Mesendoderm (in vitro differentiated cells): Measurements from ENCODE around the gene LAMTOR4.

Experiments
- DNase-seq: peaks from one replicate; pipeline ENCODE4 v3.0.0; 2013
- H2AK5ac ChIP-seq: 2 replicates; pipeline ENCODE4 v1.6.1; 2013; ENCODE audit warnings: low read length, inconsistent platforms
- H2BK120ac ChIP-seq: 2 replicates; pipeline ENCODE4 v1.6.1; 2013; ENCODE audit warnings: low read depth, mild to moderate bottlenecking, low read length, moderate library complexity, mixed read lengths
- H2BK15ac ChIP-seq: replicated peaks from 2 replicates; pipeline ENCODE4 v1.6.1; 2013; ENCODE audit warnings: low read depth, mild to moderate bottlenecking, moderate library complexity
- H2BK5ac ChIP-seq: 2 replicates; pipeline ENCODE4 v1.6.1; 2013; ENCODE audit warnings: low read length, inconsistent platforms
- H3K18ac ChIP-seq: 2 replicates; pipeline ENCODE4 v1.6.1; 2013; ENCODE audit warnings: mild to moderate bottlenecking, low read length, mixed read lengths
- H3K23ac ChIP-seq: one replicate; pipeline ENCODE4 v1.6.1; 2013; ENCODE audit warnings: low read length
- H3K27ac ChIP-seq: 2 replicates; pipeline ENCODE4 v1.5.1; 2013; ENCODE audit warnings: low read depth, mild to moderate bottlenecking, inconsistent platforms, low read length, moderate library complexity
- H3K27me3 ChIP-seq: 2 replicates; pipeline ENCODE4 v1.6.1; 2013; ENCODE audit warnings: low read length, control low read depth, mild to moderate bottlenecking, inconsistent platforms; ENCODE audit not compliant: insufficient read depth, poor library complexity
- H3K36me3 ChIP-seq: 2 replicates; pipeline ENCODE4 v1.6.1; 2013; ENCODE audit warnings: low read length, inconsistent platforms; ENCODE audit not compliant: control insufficient read depth, insufficient read depth
- H3K4ac ChIP-seq: one replicate; pipeline ENCODE4 v1.6.1; 2013; ENCODE audit warnings: low read depth, mild to moderate bottlenecking, low read length, moderate library complexity
- H3K4me1 ChIP-seq: 2 replicates; pipeline ENCODE4 v1.6.1; 2013; ENCODE audit warnings: low read depth, low read length, inconsistent platforms; ENCODE audit not compliant: control insufficient read depth
- H3K4me2 ChIP-seq: 2 replicates; pipeline ENCODE4 v1.6.1; 2013; ENCODE audit warnings: low read length
- H3K4me3 ChIP-seq: 2 replicates; pipeline ENCODE4 v1.5.1; 2013; ENCODE audit warnings: mild to moderate bottlenecking, low read length
- H3K56ac ChIP-seq: one replicate; pipeline ENCODE4 v1.6.1; 2013; ENCODE audit warnings: low read length
- H3K79me1 ChIP-seq: 2 replicates; pipeline ENCODE4 v1.6.1; 2013; ENCODE audit warnings: low read length, inconsistent platforms
- H3K79me2 ChIP-seq: 2 replicates; pipeline ENCODE4 v1.6.1; 2013; ENCODE audit warnings: mild to moderate bottlenecking, low read length; ENCODE audit not compliant: control insufficient read depth, insufficient read depth
- H3K9ac ChIP-seq: 2 replicates; pipeline ENCODE4 v1.6.1; 2013; ENCODE audit warnings: low read length, inconsistent platforms
- H4K5ac ChIP-seq: one replicate; pipeline ENCODE4 v1.6.1; 2013; ENCODE audit warnings: low read length
- H4K8ac ChIP-seq: one replicate; pipeline ENCODE4 v1.6.1; 2013; ENCODE audit warnings: low read depth, mild to moderate bottlenecking, control low read depth, low read length, moderate library complexity
- WGBS: extraction: QIAGEN DNeasy Blood & Tissue Kit; methylation state at CpG from one replicate; pipeline ENCODE4 v1.1.7; 2013; ENCODE audit warnings: low lambda C conversion rate, missing lambda C conversion rate; ENCODE audit not compliant: insufficient coverage; ENCODE audit errors: extremely low coverage; 5-methylcytosine and 5-hydroxymethylcytosine counted together

LAMTOR4 gene

DNA sequence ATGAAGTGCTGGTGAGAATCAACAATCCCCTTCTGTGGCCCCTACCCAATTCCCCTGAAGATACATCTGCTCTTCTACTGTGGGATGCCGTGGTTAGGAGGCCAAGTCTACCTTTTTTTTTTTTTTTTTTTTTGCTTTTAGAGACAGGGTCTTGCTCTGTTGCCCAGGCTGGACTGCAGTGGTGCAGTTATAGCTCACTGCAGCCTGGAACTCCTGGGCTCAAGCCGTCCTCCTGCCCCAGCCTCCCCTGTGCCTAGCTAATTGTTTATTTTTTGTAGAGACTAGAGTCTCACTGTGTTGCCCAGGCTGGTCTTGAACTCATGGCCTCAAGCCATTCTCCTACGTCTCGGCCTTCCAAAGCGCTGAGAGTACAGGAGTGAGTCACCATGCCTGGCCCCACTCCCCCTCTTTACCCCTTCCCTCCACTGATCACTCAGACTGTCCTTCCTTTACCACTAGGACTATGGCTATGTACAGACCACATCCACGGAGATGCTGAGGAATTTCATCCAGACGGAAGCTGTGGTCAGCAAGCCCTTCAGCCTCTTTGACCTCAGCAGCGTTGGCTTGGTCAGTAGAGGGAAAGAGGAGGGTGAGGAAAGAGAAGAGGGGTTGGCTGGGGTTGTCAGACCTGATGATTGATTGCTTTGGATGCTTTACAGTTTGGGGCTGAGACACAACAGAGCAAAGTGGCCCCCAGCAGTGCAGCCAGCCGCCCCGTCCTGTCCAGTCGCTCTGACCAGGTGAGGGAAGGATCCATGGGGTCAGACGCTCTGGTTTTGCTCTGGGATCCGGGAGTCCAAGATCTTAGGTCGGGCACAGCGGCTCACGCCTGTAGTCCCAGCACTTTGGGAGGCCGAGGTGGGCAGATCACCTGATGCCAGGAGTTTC is 45.5 kb upstream of the LAMTOR4 start:
- no CpG with 5 or more reads among the region's 17 CpGs for WGBS
- no peak overlapping the region for H3K18ac ChIP-seq
- H3K36me3 ChIP-seq = peaks cover 17% of the 10 kb centered on the region
- H3K4me3 ChIP-seq = no peak overlapping the region
- H2AK5ac ChIP-seq = no peak overlapping the region
- no peak overlapping the region for H3K23ac ChIP-seq
- H2BK15ac ChIP-seq = no peak overlapping the region
- H3K56ac ChIP-seq = peak overlapping the region; percentile 88
- H3K4me2 ChIP-seq = no peak overlapping the region
- H2BK5ac ChIP-seq = no peak overlapping the region
- H3K79me1 ChIP-seq = peaks cover 18% of the 10 kb centered on the region
- peak overlapping the region; percentile 89 for H3K9ac ChIP-seq
- peaks cover 29% of the 10 kb centered on the region for H3K79me2 ChIP-seq
- no peak for DNase-seq
- H2BK120ac ChIP-seq = no peak overlapping the region
- peak overlapping the region; percentile 8 for H3K4ac ChIP-seq
- no peak overlapping the region for H4K8ac ChIP-seq
- no peak overlapping the region for H3K27ac ChIP-seq
- peaks cover 5% of the 10 kb centered on the region for H3K4me1 ChIP-seq
- H3K27me3 ChIP-seq = no peaks in the 10 kb centered on the region
- H4K5ac ChIP-seq = no peak overlapping the region

DNA sequence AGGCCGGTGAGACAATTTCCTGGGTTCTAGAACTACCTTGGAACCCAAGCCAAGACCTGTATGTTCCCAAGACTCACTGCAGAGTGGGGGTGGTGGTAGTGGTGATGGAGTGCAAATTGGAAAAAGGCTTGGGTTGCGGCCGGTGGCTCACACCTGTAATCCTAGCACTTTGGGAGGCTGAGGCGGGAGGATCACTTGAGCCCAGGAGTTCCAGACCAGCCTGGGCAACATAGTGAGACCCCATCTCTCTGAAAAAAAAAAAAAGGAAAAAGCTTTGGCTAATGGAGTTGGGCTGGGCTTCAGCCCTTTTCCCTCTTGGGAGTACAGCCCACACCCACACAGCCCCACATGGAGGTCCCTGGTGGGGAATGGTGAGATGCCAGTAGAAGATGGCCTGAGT is 43.2 kb upstream of the LAMTOR4 start:
- peaks cover 6% of the 10 kb centered on the region for H3K79me2 ChIP-seq
- no peak overlapping the region for H3K27ac ChIP-seq
- WGBS = no CpG with 5 or more reads among the region's 4 CpGs
- no peak overlapping the region for H2BK15ac ChIP-seq
- H2BK5ac ChIP-seq = no peak overlapping the region
- peaks cover 3% of the 10 kb centered on the region for H3K36me3 ChIP-seq
- H3K4me3 ChIP-seq = no peak overlapping the region
- no peak overlapping the region for H2AK5ac ChIP-seq
- H4K5ac ChIP-seq = no peak overlapping the region
- no peak overlapping the region for H3K23ac ChIP-seq
- H2BK120ac ChIP-seq = no peak overlapping the region
- no peak overlapping the region for H3K4me2 ChIP-seq
- DNase-seq = no peak
- no peak overlapping the region for H3K56ac ChIP-seq
- H3K18ac ChIP-seq = no peak overlapping the region
- H3K4ac ChIP-seq = no peak overlapping the region
- H4K8ac ChIP-seq = no peak overlapping the region
- peaks cover 4% of the 10 kb centered on the region for H3K79me1 ChIP-seq
- no peaks in the 10 kb centered on the region for H3K4me1 ChIP-seq
- H3K27me3 ChIP-seq = no peaks in the 10 kb centered on the region
- no peak overlapping the region for H3K9ac ChIP-seq

DNA sequence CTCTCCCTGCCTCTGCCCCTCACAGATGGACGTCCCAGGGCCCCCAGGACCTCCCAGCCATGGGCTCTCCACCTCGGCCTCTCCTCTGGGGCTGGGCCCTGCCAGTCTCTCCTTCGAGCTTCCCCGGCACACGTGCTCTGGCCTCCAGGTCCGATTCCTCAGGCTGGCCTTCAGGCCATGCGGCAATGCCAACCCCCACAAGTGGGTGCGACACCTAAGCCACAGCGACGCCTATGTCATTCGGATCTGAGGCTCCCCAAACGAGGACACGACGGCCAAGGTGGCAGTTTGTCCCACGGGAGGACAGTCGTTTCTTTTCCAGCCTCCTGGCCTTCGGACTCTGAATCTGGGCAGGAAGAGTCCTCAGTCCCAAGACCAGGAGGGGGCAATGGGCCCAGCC is 42.1 kb upstream of the LAMTOR4 start:
- H3K79me2 ChIP-seq = peaks cover 2% of the 10 kb centered on the region
- no peak overlapping the region for H3K56ac ChIP-seq
- H3K4me3 ChIP-seq = no peak overlapping the region
- H2BK120ac ChIP-seq = no peak overlapping the region
- H2AK5ac ChIP-seq = no peak overlapping the region
- no peak overlapping the region for H3K18ac ChIP-seq
- H3K4me1 ChIP-seq = no peaks in the 10 kb centered on the region
- no peak overlapping the region for H3K9ac ChIP-seq
- no peak overlapping the region for H3K23ac ChIP-seq
- H4K5ac ChIP-seq = no peak overlapping the region
- H2BK15ac ChIP-seq = no peak overlapping the region
- H3K27me3 ChIP-seq = no peaks in the 10 kb centered on the region
- H2BK5ac ChIP-seq = no peak overlapping the region
- H3K4ac ChIP-seq = no peak overlapping the region
- no peak for DNase-seq
- peaks cover 3% of the 10 kb centered on the region for H3K36me3 ChIP-seq
- H4K8ac ChIP-seq = no peak overlapping the region
- no peak overlapping the region for H3K4me2 ChIP-seq
- no peak overlapping the region for H3K27ac ChIP-seq
- WGBS = no CpG with 5 or more reads among the region's 17 CpGs
- H3K79me1 ChIP-seq = peaks cover 4% of the 10 kb centered on the region

DNA sequence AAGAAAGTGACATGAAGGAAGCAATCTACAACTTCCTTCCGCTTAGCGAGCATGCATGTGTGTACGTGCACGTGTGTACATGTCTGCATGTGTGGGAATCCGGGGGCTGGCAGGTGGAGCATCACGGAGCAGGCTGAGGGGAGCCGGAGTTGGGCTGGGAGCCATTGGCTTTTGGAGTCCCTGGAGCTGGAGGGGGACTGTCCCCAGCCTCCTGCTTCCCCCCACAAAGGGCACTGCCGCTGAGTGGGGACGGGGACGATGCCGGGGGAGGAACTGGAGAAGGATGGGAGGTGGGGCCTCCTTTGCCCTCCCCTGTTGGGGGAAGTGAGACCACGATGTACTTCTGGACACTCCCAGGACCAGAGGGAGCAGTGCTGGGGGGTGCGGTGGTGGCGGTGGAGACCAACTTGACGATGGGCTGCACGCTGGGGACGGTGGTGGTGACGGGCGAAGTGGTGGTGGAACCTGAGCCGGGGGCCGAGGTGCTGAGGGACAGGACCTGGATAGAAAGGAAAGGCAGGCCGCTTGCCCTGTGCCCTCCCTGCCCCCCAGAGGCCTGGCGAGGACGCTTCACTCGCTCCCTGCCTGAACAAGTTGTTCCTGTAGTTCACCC is 41.5 kb upstream of the LAMTOR4 start:
- WGBS = no CpG with 5 or more reads among the region's 25 CpGs
- Histone ChIP-seq H4K8ac (no peak overlapping the region), H2BK120ac (no peak overlapping the region), H2BK5ac (no peak overlapping the region), H3K27me3 (no peaks in the 10 kb centered on the region), H3K36me3 (peaks cover 3% of the 10 kb centered on the region), H4K5ac (no peak overlapping the region), H3K18ac (no peak overlapping the region), H3K56ac (no peak overlapping the region), H3K79me2 (peaks cover 2% of the 10 kb centered on the region), H3K4me2 (no peak overlapping the region), H3K79me1 (peaks cover 4% of the 10 kb centered on the region), H3K27ac (no peak overlapping the region), H2AK5ac (no peak overlapping the region), H3K4me3 (no peak overlapping the region), H3K23ac (no peak overlapping the region), H3K9ac (no peak overlapping the region), H2BK15ac (no peak overlapping the region), H3K4me1 (no peaks in the 10 kb centered on the region), H3K4ac (no peak overlapping the region)
- no peak for DNase-seq

DNA sequence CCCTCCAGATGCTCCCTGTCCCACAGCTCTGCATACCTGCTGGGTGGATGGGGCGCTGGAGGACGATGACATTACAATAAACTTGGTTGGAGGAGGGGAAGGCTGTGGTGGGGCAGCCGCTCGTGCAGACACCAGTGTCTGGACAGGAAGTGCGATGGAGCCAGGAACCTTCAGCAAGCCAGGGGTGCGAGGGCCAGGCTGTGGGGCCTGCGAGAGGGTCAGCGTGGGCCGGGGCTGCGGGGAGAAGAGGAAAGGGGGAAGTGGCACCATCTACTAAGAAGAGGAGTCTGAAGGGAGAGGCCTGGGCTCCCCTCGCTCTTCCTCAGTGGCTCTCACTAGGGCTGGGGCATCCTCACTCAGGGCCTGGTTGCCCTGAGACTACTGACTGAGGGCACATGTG is 40.8 kb upstream of the LAMTOR4 start:
- H3K79me1 ChIP-seq = peaks cover 2% of the 10 kb centered on the region
- no peak overlapping the region for H4K8ac ChIP-seq
- no peak overlapping the region for H3K18ac ChIP-seq
- no peak overlapping the region for H3K4me3 ChIP-seq
- WGBS = no CpG with 5 or more reads among the region's 11 CpGs
- peaks cover 3% of the 10 kb centered on the region for H3K36me3 ChIP-seq
- no peak for DNase-seq
- no peaks in the 10 kb centered on the region for H3K79me2 ChIP-seq
- no peak overlapping the region for H2BK120ac ChIP-seq
- no peak overlapping the region for H3K4ac ChIP-seq
- H3K23ac ChIP-seq = no peak overlapping the region
- no peak overlapping the region for H3K56ac ChIP-seq
- no peak overlapping the region for H3K27ac ChIP-seq
- H4K5ac ChIP-seq = no peak overlapping the region
- H3K27me3 ChIP-seq = no peaks in the 10 kb centered on the region
- no peaks in the 10 kb centered on the region for H3K4me1 ChIP-seq
- no peak overlapping the region for H2BK5ac ChIP-seq
- H2BK15ac ChIP-seq = no peak overlapping the region
- no peak overlapping the region for H2AK5ac ChIP-seq
- H3K9ac ChIP-seq = no peak overlapping the region
- no peak overlapping the region for H3K4me2 ChIP-seq
